Fibroblast of skin of left biceps (primary cell): Measurements from ENCODE around the gene SLC25A25.
"Not testable (repeated sequence)": the region's sequence is repeated elsewhere in the genome, so short reads cannot be mapped to it uniquely, and the experiment has no call there.

Source experiments
- DNase-seq, 2 experiments: peaks; one replicate each; pipeline ENCODE4 v3.0.0-alpha.2; 2013; ENCODE audit warnings: low read depth in 2 of 2

SLC25A25 gene

DNA sequence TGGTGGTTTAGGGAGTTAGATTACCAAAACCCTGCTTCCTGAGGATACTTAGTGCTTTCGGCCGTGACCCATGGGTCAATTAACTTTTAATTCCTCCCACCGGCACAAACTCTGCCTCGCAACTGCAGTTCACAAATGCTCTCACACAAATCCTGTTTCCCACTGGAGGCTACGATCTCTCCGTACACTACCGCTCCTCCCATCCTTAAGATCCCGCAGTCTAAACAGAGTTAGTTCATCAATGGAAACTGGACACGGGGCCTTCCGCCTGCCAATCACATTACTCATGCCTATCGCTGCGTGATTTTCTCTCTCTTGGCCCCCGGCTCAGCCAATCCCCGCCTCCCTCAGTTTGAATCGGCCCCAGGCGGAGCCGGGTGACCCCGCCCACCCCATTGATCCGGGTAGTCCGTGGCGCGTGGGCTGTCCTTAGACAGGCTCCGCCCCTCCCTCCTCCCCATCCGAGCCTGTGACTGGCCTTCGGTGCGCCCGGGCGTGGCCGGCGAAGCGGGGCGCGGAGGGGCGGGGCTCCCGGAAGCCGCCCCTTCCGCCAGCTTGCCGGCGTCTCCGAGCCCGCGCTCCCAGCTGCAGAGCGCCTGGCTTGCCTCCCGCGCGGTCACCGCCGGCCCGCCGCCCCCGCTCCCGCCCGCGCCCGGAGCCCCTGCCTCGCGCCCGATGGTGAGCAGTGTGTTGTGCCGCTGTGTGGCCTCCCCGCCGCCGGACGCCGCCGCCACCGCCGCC, at the start of gene SLC25A25:
SLC25A25 (plus strand) TSS at position 588 of the 741 bp plus-strand sequence; CDS start at position 676, 88 bp downstream.
- DNase-seq: peak; percentile 98

- no peak for DNase-seq
These were observed 47.3 kb upstream of the SLC25A25 start for GRCh38 chr9:128020692-128021091.

DNA sequence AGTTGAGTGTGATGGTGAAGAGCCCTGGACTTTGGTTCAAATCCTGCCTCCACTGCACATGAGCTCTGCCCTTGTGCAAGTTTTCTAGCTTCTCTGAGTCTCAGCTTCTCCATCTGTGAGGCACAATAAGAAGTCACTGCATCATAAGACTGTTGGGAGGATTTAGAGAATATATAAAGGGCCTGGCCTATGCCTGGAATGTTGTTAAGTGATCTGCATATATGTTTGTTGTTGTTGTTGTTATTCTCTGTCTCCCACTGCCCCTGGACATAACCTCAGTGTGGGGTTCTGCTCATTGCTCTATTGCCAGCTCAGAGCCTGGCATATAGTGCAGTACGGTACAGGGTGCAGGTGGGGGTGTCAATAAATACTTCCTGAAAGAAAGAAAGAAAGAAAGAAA, 46.9 kb upstream of the SLC25A25 start:
- no peak for DNase-seq

GRCh38 chr9:128022886-128023285, 45.1 kb upstream of the SLC25A25 start:
- no peak for DNase-seq

GRCh38 chr9:128023671-128024070, 44.4 kb upstream of the SLC25A25 start:
- not testable (repeated sequence) for DNase-seq

- DNase-seq: no peak
These were observed 43.2 kb upstream of the SLC25A25 start for GRCh38 chr9:128024761-128025308.

- DNase-seq: no peak
These were observed 42.3 kb upstream of the SLC25A25 start for GRCh38 chr9:128025736-128026135.

DNA sequence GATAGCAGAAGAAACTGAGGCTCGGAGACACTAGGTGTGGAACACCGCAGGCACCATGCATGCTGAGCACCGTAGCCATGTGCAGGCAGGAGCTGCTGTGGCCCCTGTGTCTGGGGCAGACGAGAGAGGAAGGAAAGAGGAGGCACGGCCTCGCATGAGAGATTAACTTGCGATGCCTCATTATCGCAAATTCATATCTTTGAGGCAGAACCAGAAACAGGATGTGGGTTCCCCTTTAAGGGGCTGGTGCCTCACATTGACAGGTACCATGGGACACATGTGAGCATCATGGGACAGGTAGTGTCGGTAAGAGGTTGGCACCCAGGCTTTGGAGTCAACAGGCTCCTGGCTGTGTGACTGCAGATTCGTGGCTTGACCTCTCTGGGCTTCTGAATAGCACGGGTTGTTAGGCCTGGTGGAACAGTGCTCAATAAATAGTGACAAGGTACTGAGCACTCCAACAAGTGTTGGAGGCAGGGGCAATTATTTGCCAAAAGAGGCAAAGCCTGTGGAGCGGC, 41.7 kb upstream of the SLC25A25 start:
- no peak for DNase-seq

DNA sequence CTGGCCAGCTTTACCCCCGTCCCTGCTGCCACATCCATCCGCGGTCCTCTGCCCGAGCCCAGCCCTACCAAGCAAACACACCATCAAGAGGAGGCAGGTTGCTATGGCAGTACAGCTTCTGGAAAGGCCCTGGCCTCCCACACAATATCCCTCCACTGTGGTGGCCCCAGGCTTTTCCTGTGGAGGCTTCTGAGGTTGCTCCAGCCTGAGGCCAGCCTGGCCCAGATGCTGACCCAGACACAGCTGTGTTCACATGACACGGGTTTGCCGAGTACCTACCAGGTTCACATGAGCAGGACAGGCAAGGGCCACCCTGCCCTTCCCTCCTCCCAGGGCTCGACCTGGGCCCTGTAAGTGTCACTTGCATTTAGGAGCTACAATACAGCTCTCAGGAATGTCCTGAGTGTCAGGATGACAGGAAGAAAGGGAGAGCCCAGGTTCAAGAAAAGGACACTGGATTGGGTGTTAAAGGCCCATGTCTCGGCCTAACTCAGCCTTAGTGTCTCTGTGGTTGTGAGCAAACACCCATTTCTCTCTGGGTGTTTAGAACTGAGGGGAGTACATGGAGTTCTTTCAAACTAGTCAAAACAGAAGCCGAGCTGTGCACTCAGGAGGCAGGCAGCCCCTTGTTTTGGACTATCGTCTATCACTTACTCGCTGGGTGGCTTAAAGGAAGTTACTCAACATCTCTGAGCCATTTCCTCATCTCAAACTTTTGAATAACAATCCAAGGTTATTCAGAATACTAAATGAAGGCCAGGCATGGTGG, 41.1 kb upstream of the SLC25A25 start:
- no peak for DNase-seq

GRCh38 chr9:128027705-128028104, 40.3 kb upstream of the SLC25A25 start:
- no peak for DNase-seq

DNA sequence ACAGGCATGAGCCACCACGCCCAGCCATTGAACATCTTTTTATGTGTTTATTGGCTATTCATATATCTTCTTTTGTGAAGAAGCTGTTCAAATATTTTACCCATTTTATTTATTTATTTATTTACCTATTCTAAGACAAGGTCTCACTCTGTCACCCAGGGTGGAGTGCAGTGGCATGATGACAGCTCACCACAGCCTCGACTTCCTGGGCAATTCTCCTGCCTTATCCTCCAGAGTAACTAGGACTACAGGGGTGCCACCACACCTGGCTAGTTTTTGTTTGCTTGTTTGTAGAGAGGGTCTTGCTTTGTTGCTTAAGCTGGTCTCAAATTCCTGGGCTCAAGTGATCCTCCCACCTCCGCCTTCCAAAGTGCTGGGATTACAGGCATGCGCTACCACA, 34.4 kb upstream of the SLC25A25 start:
- DNase-seq: no peak

- peak; percentile 28 to 51 for DNase-seq
These were observed 33.0 kb upstream of the SLC25A25 start for GRCh38 chr9:128034821-128035652.

DNA sequence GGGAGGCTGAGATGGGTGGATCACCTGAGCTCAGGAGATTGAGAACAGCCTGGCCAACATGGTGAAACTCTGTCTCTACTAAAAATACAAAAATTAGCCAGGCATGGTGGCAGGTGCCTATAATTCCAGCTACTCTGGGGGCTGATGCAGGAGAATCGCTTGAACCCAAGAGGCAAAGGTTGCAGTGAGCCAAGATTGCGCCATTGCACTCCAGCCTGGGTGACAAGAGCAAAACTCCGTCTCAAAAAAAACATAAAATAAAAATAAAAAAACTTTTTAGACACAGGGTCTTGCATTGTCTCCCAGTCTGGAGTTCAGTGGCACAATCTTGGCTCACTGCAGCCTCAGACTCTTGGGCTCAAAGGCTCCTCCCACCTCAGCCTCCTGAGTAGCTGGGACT, 31.5 kb upstream of the SLC25A25 start:
- DNase-seq: not testable (repeated sequence)

- not testable (repeated sequence) for DNase-seq
These were observed 27.2 kb upstream of the SLC25A25 start for GRCh38 chr9:128040783-128041182.

DNA sequence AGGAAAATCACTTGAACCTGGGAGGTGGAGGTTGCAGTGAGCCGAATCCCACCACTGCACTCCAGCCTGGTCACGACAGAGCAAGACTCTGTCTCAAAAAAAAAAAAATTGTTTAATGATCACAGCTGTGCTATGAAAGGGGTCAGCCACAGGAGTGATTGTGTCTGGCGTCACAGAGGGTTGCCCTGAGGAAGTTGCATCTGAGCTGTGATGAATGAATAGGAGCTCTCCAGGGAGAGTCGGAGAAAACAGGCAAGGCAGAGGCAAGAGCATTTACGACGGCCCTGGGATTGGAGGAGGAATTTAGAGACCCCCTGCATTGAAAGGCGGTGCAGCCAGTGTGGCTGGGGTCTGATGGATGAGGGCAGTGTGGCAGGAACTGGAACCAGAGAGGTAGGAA, 26.0 kb upstream of the SLC25A25 start:
- no peak for DNase-seq

GRCh38 chr9:128043467-128043868, 24.6 kb upstream of the SLC25A25 start:
- DNase-seq: no peak

GRCh38 chr9:128045409-128045808, 22.6 kb upstream of the SLC25A25 start:
- not testable (repeated sequence) for DNase-seq

- DNase-seq: peak; percentile 18 to 36
These were observed 22.2 kb upstream of the SLC25A25 start for GRCh38 chr9:128045831-128046230.

GRCh38 chr9:128047231-128047630, 20.8 kb upstream of the SLC25A25 start:
- no peak for DNase-seq

- no peak for DNase-seq
These were observed 19.4 kb upstream of the SLC25A25 start for GRCh38 chr9:128048663-128049062.

DNA sequence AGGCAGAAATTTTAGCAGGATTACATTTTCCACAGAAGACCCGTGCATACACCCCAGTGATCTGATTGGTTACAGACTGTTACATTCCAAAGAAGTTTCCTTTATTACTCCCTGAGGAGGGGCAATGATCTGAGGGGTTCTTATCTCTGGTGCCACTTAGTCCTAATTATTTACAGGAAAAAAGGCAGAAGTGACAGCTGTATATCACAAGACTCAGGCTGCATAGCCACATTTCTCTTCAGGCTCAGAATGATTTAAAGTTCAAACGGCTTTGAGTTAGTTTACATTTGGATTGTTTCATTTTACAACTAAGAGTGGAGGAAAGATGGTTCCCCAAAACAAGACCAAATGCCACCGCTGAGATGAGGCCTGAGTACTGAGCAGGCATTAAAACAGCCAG, 18.2 kb upstream of the SLC25A25 start:
- no peak for DNase-seq
